Neuronal stem cell (in vitro differentiated cells): Measurements from ENCODE around the gene F13A1.

ENCODE experiments used
- DNase-seq: peaks from one replicate; pipeline ENCODE4 v3.0.0-alpha.2; 2013; ENCODE audit warnings: low spot score
- H2AFZ ChIP-seq: one replicate; pipeline ENCODE4 v1.6.1; 2013; ENCODE audit warnings: mild to moderate bottlenecking, low read length, inconsistent platforms
- H2AK5ac ChIP-seq: 2 replicates; pipeline ENCODE4 v1.6.1; 2013; ENCODE audit warnings: low read depth, mild to moderate bottlenecking, inconsistent platforms, low read length, moderate library complexity, mixed read lengths
- H2BK120ac ChIP-seq: 2 replicates; pipeline ENCODE4 v1.6.1; 2013; ENCODE audit warnings: low read depth, mild to moderate bottlenecking, inconsistent platforms, low read length, moderate library complexity, mixed read lengths
- H2BK12ac ChIP-seq: one replicate; pipeline ENCODE4 v1.6.1; 2013; ENCODE audit warnings: low read length, inconsistent platforms
- H2BK15ac ChIP-seq: 2 replicates; pipeline ENCODE4 v1.6.1; 2013; ENCODE audit warnings: mild to moderate bottlenecking, low read length, inconsistent platforms, mixed read lengths
- H2BK5ac ChIP-seq: one replicate; pipeline ENCODE4 v1.6.1; 2013; ENCODE audit warnings: inconsistent platforms, mild to moderate bottlenecking, low read length, moderate library complexity
- H3K14ac ChIP-seq: one replicate; pipeline ENCODE4 v1.6.1; 2013; ENCODE audit warnings: low read length, inconsistent platforms
- H3K18ac ChIP-seq: 2 replicates; pipeline ENCODE4 v1.6.1; 2013; ENCODE audit warnings: low read length, inconsistent platforms
- H3K23ac ChIP-seq: 2 replicates; pipeline ENCODE4 v1.6.1; 2013; ENCODE audit warnings: low read depth, mild to moderate bottlenecking, mixed read lengths, low read length, inconsistent platforms; ENCODE audit not compliant: poor library complexity
- H3K27ac ChIP-seq: replicated peaks from 3 replicates; pipeline ENCODE4 v1.5.1; 2013; ENCODE audit warnings: low read length, inconsistent platforms
- H3K27me3 ChIP-seq, 3 experiments: 2 replicates each; pipeline ENCODE4 v1.6.1; 2013; ENCODE audit warnings: low read length in 3 of 3, mild to moderate bottlenecking in 2 of 3, inconsistent platforms in 1 of 3, low read depth in 1 of 3, mixed read lengths in 1 of 3, moderate library complexity in 1 of 3; ENCODE audit not compliant: control insufficient read depth in 3 of 3, insufficient read depth in 3 of 3
- H3K36me3 ChIP-seq, 2 donors: replicated peaks in 1 of 2; 2 replicates each; pipeline ENCODE4 v1.6.1; 2013; ENCODE audit warnings: low read length in 2 of 2; ENCODE audit not compliant: control insufficient read depth in 2 of 2, insufficient read depth in 2 of 2
- H3K4ac ChIP-seq: 2 replicates; pipeline ENCODE4 v1.6.1; 2013; ENCODE audit warnings: inconsistent platforms, mild to moderate bottlenecking, low read length, moderate library complexity
- H3K4me1 ChIP-seq, 2 donors: 1 replicate in 1 of 2; 2 replicates in 1 of 2; pipeline ENCODE4 v1.6.1; 2013; ENCODE audit warnings: low read length in 2 of 2, low read depth in 1 of 2; ENCODE audit not compliant: control insufficient read depth in 2 of 2, insufficient read depth in 1 of 2
- H3K4me2 ChIP-seq: one replicate; pipeline ENCODE4 v1.6.1; 2013; ENCODE audit warnings: mild to moderate bottlenecking, low read length, inconsistent platforms; ENCODE audit not compliant: insufficient read depth, poor library complexity, severe bottlenecking
- H3K4me3 ChIP-seq, 2 donors: 2 replicates each; pipeline ENCODE4 v1.5.1; 2013; ENCODE audit warnings: low read length in 2 of 2, mild to moderate bottlenecking in 2 of 2, inconsistent platforms in 1 of 2, moderate library complexity in 1 of 2
- H3K79me1 ChIP-seq: one replicate; pipeline ENCODE4 v1.6.1; 2013; ENCODE audit warnings: low read depth, mild to moderate bottlenecking, inconsistent platforms, low read length, moderate library complexity
- H3K9ac ChIP-seq: one replicate; pipeline ENCODE4 v1.6.1; 2013; ENCODE audit warnings: mild to moderate bottlenecking, low read depth, low read length, inconsistent platforms; ENCODE audit not compliant: poor library complexity
- H3K9me3 ChIP-seq, 2 donors: replicated peaks in 1 of 2; 2 replicates each; pipeline versions ENCODE3 to v1.6.1; 2013; ENCODE audit warnings: low read length in 2 of 2, mild to moderate bottlenecking in 2 of 2, inconsistent platforms in 1 of 2, low read depth in 1 of 2, mixed read lengths in 1 of 2, moderate library complexity in 1 of 2; ENCODE audit not compliant: control insufficient read depth in 2 of 2, insufficient read depth in 1 of 2
- H4K8ac ChIP-seq: one replicate; pipeline ENCODE4 v1.6.1; 2013; ENCODE audit warnings: low read depth, mild to moderate bottlenecking, inconsistent platforms, low read length, moderate library complexity
- H4K91ac ChIP-seq: one replicate; pipeline ENCODE4 v1.6.1; 2013; ENCODE audit warnings: low read length, low read depth, mild to moderate bottlenecking, inconsistent platforms; ENCODE audit not compliant: poor library complexity
- WGBS, 2 donors: extraction: QIAGEN DNeasy Blood & Tissue Kit; methylation state at CpG; one replicate each; pipeline ENCODE4 v1.1.7; 2013; ENCODE audit warnings: missing lambda C conversion rate in 2 of 2, mixed read lengths in 1 of 2; ENCODE audit not compliant: insufficient read length in 2 of 2, insufficient replicate concordance in 1 of 2; ENCODE audit errors: extremely low coverage in 2 of 2; 5-methylcytosine and 5-hydroxymethylcytosine counted together

Gene F13A1

DNA sequence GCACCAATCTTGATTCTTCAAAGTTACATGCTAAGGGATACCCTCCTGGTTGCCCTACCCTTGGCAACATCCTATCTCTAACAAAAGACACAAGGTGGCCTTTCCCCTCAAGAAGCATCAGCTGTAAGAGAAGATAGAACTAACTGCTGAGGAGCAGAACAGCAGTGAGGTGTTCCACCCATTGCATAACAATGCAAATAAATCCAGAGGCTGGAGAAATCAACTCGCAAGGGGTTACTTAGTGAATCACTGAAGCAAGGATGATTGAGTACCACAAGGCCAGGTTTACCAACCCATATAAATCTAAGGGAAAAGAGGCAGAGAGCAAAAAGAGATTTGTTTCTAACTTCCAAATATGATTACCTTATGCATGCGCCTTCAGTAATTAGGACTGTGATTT is 36.7 kb downstream of the F13A1 start:
- Histone ChIP-seq H4K91ac (no peak overlapping the region), H3K27me3 (no peaks in the 10 kb centered on the region), H2BK15ac (no peak overlapping the region), H3K79me1 (no peaks in the 10 kb centered on the region), H3K4me3 (no peak overlapping the region), H3K9ac (no peak overlapping the region), H2BK5ac (no peak overlapping the region), H3K9me3 (peaks cover 0 to 3% of the 10 kb centered on the region in 2 donors), H2BK120ac (no peak overlapping the region), H4K8ac (no peak overlapping the region), H3K27ac (no peak overlapping the region), H2BK12ac (no peak overlapping the region), H3K23ac (no peak overlapping the region), H3K36me3 (no peaks in the 10 kb centered on the region), H3K4ac (no peak overlapping the region), H2AFZ (no peak overlapping the region), H3K18ac (no peak overlapping the region), H3K4me2 (no peak overlapping the region), H2AK5ac (no peak overlapping the region), H3K4me1 (no peaks in the 10 kb centered on the region), H3K14ac (no peak overlapping the region)
- DNase-seq = no peak
- no CpG with 5 or more reads among the region's 2 CpGs for WGBS, 2 donors

GRCh38 chr6:6282716-6283115 is 37.7 kb downstream of the F13A1 start:
- Histone ChIP-seq H3K4me3 (no peak overlapping the region), H2BK120ac (no peak overlapping the region), H3K23ac (no peak overlapping the region), H3K79me1 (no peaks in the 10 kb centered on the region), H3K9me3 (peaks cover 0 to 3% of the 10 kb centered on the region in 2 donors), H3K4me1 (no peaks in the 10 kb centered on the region), H3K9ac (no peak overlapping the region), H3K14ac (no peak overlapping the region), H2BK15ac (no peak overlapping the region), H2AK5ac (no peak overlapping the region), H2BK12ac (no peak overlapping the region), H4K8ac (no peak overlapping the region), H4K91ac (no peak overlapping the region), H3K36me3 (no peaks in the 10 kb centered on the region), H2AFZ (no peak overlapping the region), H3K27me3 (no peaks in the 10 kb centered on the region), H2BK5ac (no peak overlapping the region), H3K4ac (no peak overlapping the region), H3K4me2 (no peak overlapping the region), H3K27ac (no peak overlapping the region), H3K18ac (no peak overlapping the region)
- no peak for DNase-seq
- WGBS, 2 donors = no CpG with 5 or more reads among the region's 1 CpG

DNA sequence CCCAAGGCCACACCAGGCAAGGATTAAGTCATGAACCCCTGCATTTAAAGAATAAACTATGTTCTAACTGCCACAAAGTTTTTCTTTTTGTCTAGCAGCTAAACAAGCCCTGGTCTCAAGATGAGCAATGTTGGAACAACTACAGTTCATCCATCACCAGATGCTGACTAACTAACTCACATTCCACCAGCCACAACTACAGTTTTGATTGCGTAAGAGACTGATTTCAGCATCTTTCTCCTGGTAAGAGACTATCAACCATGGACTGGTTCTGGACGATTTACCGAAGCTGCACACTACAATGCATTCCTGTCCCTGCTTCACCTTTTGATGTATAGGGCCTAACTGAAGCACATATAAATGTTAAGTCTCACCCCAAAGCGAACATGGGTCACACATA is 43.0 kb downstream of the F13A1 start:
- H3K23ac ChIP-seq = no peak overlapping the region
- H4K8ac ChIP-seq = no peak overlapping the region
- no peak overlapping the region for H2BK12ac ChIP-seq
- H2BK120ac ChIP-seq = no peak overlapping the region
- H3K14ac ChIP-seq = no peak overlapping the region
- DNase-seq = no peak
- H3K18ac ChIP-seq = no peak overlapping the region
- H3K9me3 ChIP-seq = peaks cover 0 to 3% of the 10 kb centered on the region in 2 donors
- no peaks in the 10 kb centered on the region for H3K79me1 ChIP-seq
- no peak overlapping the region for H2BK15ac ChIP-seq
- no peak overlapping the region for H3K4me3 ChIP-seq
- H3K27me3 ChIP-seq = no peaks in the 10 kb centered on the region
- H2AK5ac ChIP-seq = no peak overlapping the region
- H3K4ac ChIP-seq = no peak overlapping the region
- WGBS, 2 donors = no CpG with 5 or more reads among the region's 4 CpGs
- no peak overlapping the region for H2AFZ ChIP-seq
- peaks cover 0 to under 1% of the 10 kb centered on the region in 2 donors for H3K4me1 ChIP-seq
- no peak overlapping the region for H3K9ac ChIP-seq
- no peaks in the 10 kb centered on the region for H3K36me3 ChIP-seq
- no peak overlapping the region for H4K91ac ChIP-seq
- no peak overlapping the region for H3K4me2 ChIP-seq
- no peak overlapping the region for H3K27ac ChIP-seq
- H2BK5ac ChIP-seq = no peak overlapping the region

DNA sequence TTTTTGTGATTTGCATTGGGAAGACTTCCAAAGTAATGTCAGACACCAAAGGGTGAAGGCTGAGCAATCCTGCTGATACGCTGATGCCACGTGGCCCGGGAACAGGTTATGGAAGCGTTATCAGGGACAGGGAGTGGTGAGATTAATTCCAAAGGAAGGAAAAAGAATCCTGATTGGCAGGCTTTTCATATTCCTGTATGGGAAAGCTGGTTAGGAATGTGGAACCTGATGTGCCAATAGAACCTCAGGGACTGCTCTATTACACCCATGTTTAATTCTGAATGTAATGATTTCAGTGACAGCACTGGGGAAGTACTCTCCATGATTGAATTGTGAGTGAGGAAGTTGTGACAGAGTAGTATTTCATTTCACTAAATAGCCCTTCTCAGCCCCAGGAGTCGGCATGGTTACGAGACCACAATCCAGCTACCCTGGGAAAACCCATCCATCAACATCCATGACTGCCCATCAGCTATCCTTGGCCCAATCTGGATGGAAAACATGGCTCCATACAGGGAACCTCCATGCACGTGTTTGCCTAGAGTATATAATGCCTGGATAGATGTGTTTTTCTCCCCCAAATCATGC is 49.4 kb downstream of the F13A1 start:
- DNase-seq = no peak
- H3K79me1 ChIP-seq = no peaks in the 10 kb centered on the region
- H2AFZ ChIP-seq = no peak overlapping the region
- no peak overlapping the region for H4K8ac ChIP-seq
- no peak overlapping the region for H3K14ac ChIP-seq
- H3K4me1 ChIP-seq = peaks cover 0 to 2% of the 10 kb centered on the region in 2 donors
- H2AK5ac ChIP-seq = no peak overlapping the region
- H3K4me2 ChIP-seq = no peak overlapping the region
- no peaks in the 10 kb centered on the region for H3K9me3 ChIP-seq
- no CpG with 5 or more reads among the region's 7 CpGs for WGBS, 2 donors
- H2BK5ac ChIP-seq = no peak overlapping the region
- no peak overlapping the region for H3K4ac ChIP-seq
- H3K18ac ChIP-seq = no peak overlapping the region
- no peak overlapping the region for H3K4me3 ChIP-seq
- no peak overlapping the region for H3K9ac ChIP-seq
- no peak overlapping the region for H3K23ac ChIP-seq
- H2BK120ac ChIP-seq = no peak overlapping the region
- H2BK15ac ChIP-seq = no peak overlapping the region
- H3K27ac ChIP-seq = no peak overlapping the region
- H4K91ac ChIP-seq = no peak overlapping the region
- H3K36me3 ChIP-seq = no peaks in the 10 kb centered on the region
- no peaks in the 10 kb centered on the region for H3K27me3 ChIP-seq
- H2BK12ac ChIP-seq = no peak overlapping the region
